ENCODE measurements around the gene NEU3. TPM values are rescaled to one million over a fixed set of nuclear protein-coding genes. Genes with fewer than 3 reads are reported as not detected.
"Not testable (repeated sequence)": the region's sequence is repeated elsewhere in the genome, so short reads cannot be mapped to it uniquely, and the experiment has no call there.

Gene NEU3
- total RNA-seq, 1 experiment from 2014 or later = 29.0 TPM

DNA sequence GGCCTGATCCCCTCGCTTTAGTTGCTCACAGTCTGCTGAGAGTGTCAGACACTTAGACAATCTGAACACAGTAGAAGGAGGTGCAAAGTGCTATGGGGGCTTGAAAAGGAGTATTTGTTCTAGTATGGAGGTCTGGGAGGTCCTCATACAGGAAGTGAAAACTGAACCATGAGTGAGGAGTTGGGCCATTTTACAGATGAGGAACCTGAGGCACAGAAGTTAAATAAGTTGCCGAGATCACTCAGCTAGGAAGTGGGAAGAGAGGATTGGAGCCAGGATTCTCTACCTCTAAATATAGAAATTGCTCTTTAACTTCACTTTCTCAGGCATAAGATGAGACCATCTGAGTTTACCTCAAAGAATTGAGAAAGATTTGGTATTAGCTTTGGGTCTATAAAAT lies 4.0 kb upstream of the NEU3 start:
- no peak for DNase-seq (ENCODE audit: low read depth, low spot score)
- Histone ChIP-seq H3K27me3 (ENCODE audit: control insufficient read depth, insufficient read depth, low read length) (no peaks in the 10 kb centered on the region), H3K9me3 (ENCODE audit: control insufficient read depth, insufficient read depth, low read depth, low read length) (no peaks in the 10 kb centered on the region), H3K36me3 (ENCODE audit: control insufficient read depth, insufficient read depth, low read length) (no peaks in the 10 kb centered on the region), H3K4me3 (ENCODE audit: low read depth in 2 of 2, low read length in 2 of 2) (no peak overlapping the region), H3K27ac (ENCODE audit: low read length) (no peak overlapping the region), H3K4me1 (ENCODE audit: control insufficient read depth, insufficient read depth, low read length) (peaks cover 9% of the 10 kb centered on the region)
- no peak for TF ChIP-seq TCF7L2 (IDR thresholded peaks at IDR 0.05; ENCODE audit: low read depth, low read length)
- no peak for TF ChIP-seq SIN3A (IDR thresholded peaks at IDR 0.05; ENCODE audit: borderline replicate concordance, insufficient read depth, low read depth, low read length)
- no peak for TF ChIP-seq CTCF (IDR thresholded peaks at IDR 0.05)
- no peak for TF ChIP-seq REST (IDR thresholded peaks at IDR 0.05; ENCODE audit: insufficient read depth in 1 of 2, low read depth in 2 of 2, low read length in 1 of 2)
- no peak for TF ChIP-seq POLR2AphosphoS5 (IDR thresholded peaks at IDR 0.05; ENCODE audit: low read depth, low read length)
- no peak for ATAC-seq
- in situ Hi-C loops (cut with HindIII; ENCODE audit: low pct_unique_long_range_greater_than_20kb, low sequenced_read_pairs) (no loop called here), intact Hi-C loops (cut with micrococcal nuclease; ENCODE audit: unreplicated experiment) (no loop called here)
- ChIA-PET CTCF (no interaction called here), POLR2A (no interaction called here)
- BruUV-seq (replicated peaks) = no TSS peak

GRCh38 chr11:74989260-74989638 lies 516 bp downstream of the NEU3 start:
- intact Hi-C loops (cut with micrococcal nuclease; ENCODE audit: unreplicated experiment) = no loop called here
- H3K9me3 ChIP-seq (ENCODE audit: control insufficient read depth, insufficient read depth, low read depth, low read length) = no peaks in the 10 kb centered on the region
- no peak for TF ChIP-seq TCF7L2 (IDR thresholded peaks at IDR 0.05; ENCODE audit: low read depth, low read length)
- TF ChIP-seq POLR2AphosphoS5 (IDR thresholded peaks at IDR 0.05; ENCODE audit: low read depth, low read length) = no peak
- no peak for TF ChIP-seq CTCF (IDR thresholded peaks at IDR 0.05)
- TF ChIP-seq REST (IDR thresholded peaks at IDR 0.05; ENCODE audit: insufficient read depth in 1 of 2, low read depth in 2 of 2, low read length in 1 of 2) = no peak
- TF ChIP-seq SIN3A (IDR thresholded peaks at IDR 0.05; ENCODE audit: borderline replicate concordance, insufficient read depth, low read depth, low read length) = no peak
- H3K4me1 ChIP-seq (ENCODE audit: control insufficient read depth, insufficient read depth, low read length) = peaks cover 22% of the 10 kb centered on the region
- H3K4me3 ChIP-seq (ENCODE audit: low read depth in 2 of 2, low read length in 2 of 2) = peak overlapping the region; percentile 98 to 99
- H3K27me3 ChIP-seq (ENCODE audit: control insufficient read depth, insufficient read depth, low read length) = no peaks in the 10 kb centered on the region
- peaks cover 3% of the 10 kb centered on the region; the same call in 1 of the 2 replicates for H3K36me3 ChIP-seq (ENCODE audit: control insufficient read depth, insufficient read depth, low read length)
- TSS peak; percentile 80 for BruUV-seq (replicated peaks)
- in situ Hi-C loops (cut with HindIII; ENCODE audit: low pct_unique_long_range_greater_than_20kb, low sequenced_read_pairs) = no loop called here
- ChIA-PET CTCF (interaction anchor here (1.4 kb wide), 1 partner anchor 62 kb away, joined by 18 read pairs; no protein-coding TSS in a partner anchor), POLR2A (interaction anchor here (0.6 kb wide), 1 partner anchor 60 kb away, joined by 4 read pairs; no protein-coding TSS in a partner anchor)
- H3K27ac ChIP-seq (ENCODE audit: low read length) = peak overlapping the region; percentile 97
- peak; percentile 6 for ATAC-seq
- no peak for DNase-seq (ENCODE audit: low read depth, low spot score)

DNA sequence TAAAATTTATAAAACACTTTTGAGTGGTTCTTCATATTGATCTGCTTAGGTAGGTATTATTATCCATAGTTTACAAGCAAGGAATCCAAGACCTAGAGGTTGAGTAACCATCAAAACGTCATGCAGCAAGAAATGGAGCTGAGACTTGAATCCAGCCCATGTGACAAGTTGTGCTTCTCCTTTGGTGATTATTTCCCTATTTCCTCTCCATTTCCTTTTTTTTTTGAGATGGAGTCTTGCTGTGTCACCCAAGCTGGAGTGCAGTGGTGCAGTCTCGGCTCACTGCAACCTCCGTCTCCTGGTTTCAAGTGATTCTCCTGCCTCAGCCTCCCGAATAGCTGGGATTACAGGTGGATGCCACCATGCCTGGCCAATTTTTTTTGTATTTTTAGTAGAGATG lies 1.4 kb downstream of the NEU3 start:
- peaks cover 11% of the 10 kb centered on the region for H3K36me3 ChIP-seq (ENCODE audit: control insufficient read depth, insufficient read depth, low read length)
- POLR2A ChIA-PET; H3K27me3 ChIP-seq (ENCODE audit: control insufficient read depth, insufficient read depth, low read length); DNase-seq (ENCODE audit: low read depth, low spot score); CTCF ChIA-PET; intact Hi-C loops (cut with micrococcal nuclease; ENCODE audit: unreplicated experiment); H3K27ac ChIP-seq (ENCODE audit: low read length); H3K9me3 ChIP-seq (ENCODE audit: control insufficient read depth, insufficient read depth, low read depth, low read length); in situ Hi-C loops (cut with HindIII; ENCODE audit: low pct_unique_long_range_greater_than_20kb, low sequenced_read_pairs); BruUV-seq (replicated peaks); ATAC-seq: not testable (repeated sequence)
- peak overlapping the region in 1 of 2 experiments; percentile 99; a peak in 2 of 4 replicates for H3K4me3 ChIP-seq (ENCODE audit: low read depth in 2 of 2, low read length in 2 of 2)
- H3K4me1 ChIP-seq (ENCODE audit: control insufficient read depth, insufficient read depth, low read length) = peaks cover 22% of the 10 kb centered on the region

Measured in Panc1 (cell line).